GM04504 (cell line): Measurements from ENCODE around the gene KMT2D.

Experiments
- DNase-seq: peaks from one replicate; pipeline ENCODE4 v3.0.0-alpha.2; 2012; ENCODE audit warnings: low read depth

The KMT2D gene

DNA sequence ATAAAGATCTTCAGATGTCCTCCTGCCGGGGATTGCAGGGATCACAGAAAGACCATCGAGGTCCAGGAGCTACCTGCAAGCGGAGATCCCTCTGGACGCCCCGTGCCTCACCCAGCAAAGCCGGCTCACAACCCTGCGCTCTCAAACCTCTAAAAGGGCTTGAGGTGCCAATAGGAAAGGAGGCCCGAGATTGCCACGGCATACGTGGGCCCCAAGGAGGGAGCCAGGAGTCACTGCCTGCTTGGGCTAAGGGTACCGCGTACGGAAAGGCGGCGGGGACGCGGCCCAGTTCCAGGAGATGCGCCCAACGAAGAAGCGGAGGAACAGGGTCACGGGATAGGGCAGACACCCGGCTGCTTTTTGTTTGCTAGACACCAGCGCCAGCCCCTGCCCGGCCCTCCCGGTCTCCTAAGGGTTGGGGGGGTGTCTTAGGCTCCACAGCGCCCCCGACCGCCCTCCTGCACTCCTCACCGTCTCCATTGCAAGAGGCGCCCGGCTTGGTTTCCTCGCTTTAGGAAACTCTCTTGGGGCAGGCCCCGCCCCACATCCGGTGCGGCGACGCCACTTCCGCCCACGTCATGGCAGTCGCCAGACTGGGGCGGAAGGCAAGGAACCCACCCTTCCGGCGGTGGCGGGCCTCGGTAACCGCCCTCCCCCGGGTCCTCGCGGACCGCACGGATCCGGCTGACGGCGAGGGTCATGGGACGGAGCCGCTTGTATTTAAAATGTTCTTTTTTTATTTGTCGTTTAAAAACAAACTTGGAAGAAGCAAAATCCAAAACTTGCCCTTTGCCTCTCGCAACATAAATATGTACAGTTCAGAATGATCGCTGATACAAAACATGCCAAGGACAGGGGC, 42.1 kb downstream of the KMT2D start, which contains the start of gene PRKAG1:
PRKAG1 (minus strand) TSS at position 516 of the 859 bp plus-strand sequence; CDS start at position 480, 36 bp downstream.
- peak; percentile 94 for DNase-seq

DNA sequence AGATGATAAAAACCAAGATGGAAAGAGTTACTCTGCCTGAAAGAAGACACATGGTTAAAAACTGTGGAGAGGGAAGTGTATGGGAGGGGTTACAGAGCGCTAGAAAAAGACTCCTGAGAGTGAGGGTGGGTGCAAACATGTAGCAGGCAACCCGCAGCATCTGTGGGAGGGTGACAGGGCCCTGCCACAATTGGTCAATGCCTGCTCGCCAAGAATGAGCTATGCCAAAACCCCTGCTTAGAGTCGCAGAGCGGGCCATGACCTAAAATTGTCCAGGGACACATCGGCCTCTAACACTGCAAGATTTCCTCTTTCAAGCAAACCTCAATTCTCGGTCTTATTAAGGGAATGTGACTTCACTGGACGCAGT, 42.7 kb downstream of the KMT2D start:
- no peak for DNase-seq

DNA sequence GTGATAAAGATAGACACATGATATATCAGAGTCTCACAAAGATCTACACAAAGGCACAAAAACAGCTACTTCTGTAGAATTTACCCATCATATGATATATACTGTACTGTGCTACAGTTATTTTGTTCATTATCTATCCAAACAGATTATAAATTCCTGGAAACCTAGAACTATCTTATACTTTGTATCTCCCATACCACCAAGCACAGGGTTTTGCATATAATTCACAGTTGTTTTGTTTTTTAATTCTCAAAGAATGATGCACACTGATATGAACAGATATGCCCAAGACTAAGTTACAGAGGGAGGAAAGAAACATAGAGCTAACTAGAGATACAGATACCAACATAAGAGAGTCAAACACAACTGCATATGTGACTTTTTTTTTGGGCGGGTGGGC, 45.4 kb downstream of the KMT2D start:
- no peak for DNase-seq

DNA sequence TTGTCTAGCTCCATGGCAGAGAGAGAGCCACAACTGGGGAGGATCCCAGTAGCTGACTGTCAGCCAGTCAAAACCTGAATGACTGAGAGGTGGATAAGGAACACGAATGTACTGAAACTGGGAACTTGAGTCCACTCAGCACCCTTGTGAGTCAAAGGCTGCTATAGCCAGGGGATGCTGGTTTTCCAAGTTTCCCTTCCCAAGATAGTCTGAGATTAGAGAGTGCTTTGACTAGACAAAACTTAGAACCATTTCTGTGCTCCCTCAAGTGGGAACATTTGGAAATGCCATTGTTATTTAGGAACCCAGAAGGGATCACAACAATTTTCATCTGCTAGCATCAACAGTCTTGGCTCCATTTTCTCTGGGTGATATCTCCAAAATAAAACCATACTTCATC, 46.0 kb downstream of the KMT2D start:
- DNase-seq: no peak

DNA sequence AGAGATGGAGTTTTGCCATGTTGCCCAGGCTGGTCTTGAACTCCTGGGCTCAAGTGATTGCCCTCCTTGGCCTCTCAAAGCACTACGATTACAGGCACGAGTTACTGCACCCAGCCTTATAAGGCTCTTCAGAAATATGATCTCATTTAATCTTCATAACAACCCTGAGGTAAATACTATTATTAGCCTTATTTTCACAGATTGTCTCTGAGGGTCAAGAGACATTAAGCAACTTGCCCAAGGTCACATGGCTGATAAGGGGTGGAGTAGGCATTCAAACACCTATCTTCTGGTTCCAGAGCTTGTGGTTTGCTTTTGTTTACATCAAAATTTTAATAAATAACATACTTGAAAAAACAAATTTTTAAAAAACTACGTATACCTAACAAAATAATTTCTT, 47.2 kb downstream of the KMT2D start:
- DNase-seq: no peak

DNA sequence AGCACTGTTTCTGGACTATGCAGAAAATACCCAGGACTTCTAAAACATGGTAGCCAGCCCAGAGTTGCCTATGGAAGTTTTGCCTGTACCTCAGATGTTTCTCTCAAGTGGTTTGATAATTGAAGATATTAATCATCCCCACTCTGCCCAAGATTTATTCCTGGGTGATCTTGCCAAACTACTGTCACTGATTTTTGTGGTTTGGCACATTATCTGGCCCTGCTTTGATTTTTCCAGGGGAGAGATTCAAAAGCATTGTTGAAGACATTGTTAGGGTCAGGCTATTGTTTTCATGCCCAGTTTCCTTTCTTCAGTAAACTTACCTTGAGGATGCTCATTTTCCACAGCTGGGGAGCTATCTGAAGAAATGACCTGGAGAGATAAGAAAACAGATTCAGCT, 47.9 kb downstream of the KMT2D start:
- DNase-seq: no peak
